Neutrophil (primary cell): ENCODE data around the gene CLSTN2.

Experiments
- H3K27ac ChIP-seq: fragments of 200-600 bp; sonication (generic); 2 replicates; pipeline ENCODE4 v1.5.1; 2016; ENCODE audit warnings: mild to moderate bottlenecking, moderate library complexity
- H3K27me3 ChIP-seq: fragments of 200-600 bp; sonication (generic); 2 replicates; pipeline ENCODE4 v1.6.0; 2016; ENCODE audit warnings: mild to moderate bottlenecking
- H3K36me3 ChIP-seq: fragments of 200-600 bp; sonication (generic); 2 replicates; pipeline ENCODE4 v1.5.1; 2017
- H3K4me1 ChIP-seq, 2 experiments: fragments of 200-600 bp in 1 of 2; sonication (generic) in 1 of 2; 1 replicate in 1 of 2; 2 replicates in 1 of 2; pipeline versions ENCODE4 v1.5.1 to v1.6.1; 2013 to 2016; ENCODE audit warnings: low read depth in 1 of 2, low read length in 1 of 2, mild to moderate bottlenecking in 1 of 2, moderate library complexity in 1 of 2; ENCODE audit not compliant: control insufficient read depth in 1 of 2, insufficient read depth in 1 of 2
- H3K4me3 ChIP-seq, 2 experiments: fragments of 200-600 bp in 1 of 2; sonication (generic) in 1 of 2; 1 replicate in 1 of 2; 2 replicates in 1 of 2; pipeline ENCODE4 v1.5.1; 2013 to 2016; ENCODE audit warnings: low read depth in 1 of 2, low read length in 1 of 2, mild to moderate bottlenecking in 1 of 2, moderate library complexity in 1 of 2
- H3K9me3 ChIP-seq: fragments of 200-600 bp; sonication (generic); 2 replicates; pipeline ENCODE4 v1.5.1; 2016
- CTCF ChIP-seq: fragments of 200-600 bp; sonication (generic); IDR thresholded peaks from 2 replicates; pipeline ENCODE4 v1.5.1; 2016; ENCODE audit warnings: antibody characterized with exemption

The CLSTN2 gene

GRCh38 chr3:140244893-140245292 is 309.9 kb downstream of the CLSTN2 start:
- no peak overlapping the region for H3K4me3 ChIP-seq
- no peaks in the 10 kb centered on the region for H3K27me3 ChIP-seq
- no peak overlapping the region for H3K27ac ChIP-seq
- no peaks in the 10 kb centered on the region for H3K9me3 ChIP-seq
- TF ChIP-seq CTCF, result no peak
- no peaks in the 10 kb centered on the region for H3K36me3 ChIP-seq
- H3K4me1 ChIP-seq, result no peaks in the 10 kb centered on the region

- H3K4me3 ChIP-seq, result no peak overlapping the region
- no peak for TF ChIP-seq CTCF
- H3K9me3 ChIP-seq, result no peaks in the 10 kb centered on the region
- no peak overlapping the region for H3K27ac ChIP-seq
- no peaks in the 10 kb centered on the region for H3K36me3 ChIP-seq
- no peaks in the 10 kb centered on the region for H3K27me3 ChIP-seq
- H3K4me1 ChIP-seq, result no peaks in the 10 kb centered on the region
These were observed 311.6 kb downstream of the CLSTN2 start for GRCh38 chr3:140246578-140246977.

- H3K36me3 ChIP-seq, result no peaks in the 10 kb centered on the region
- TF ChIP-seq CTCF, result no peak
- no peak overlapping the region for H3K27ac ChIP-seq
- H3K4me3 ChIP-seq, result no peak overlapping the region
- H3K27me3 ChIP-seq, result no peaks in the 10 kb centered on the region
- no peaks in the 10 kb centered on the region for H3K9me3 ChIP-seq
- H3K4me1 ChIP-seq, result no peaks in the 10 kb centered on the region
These were observed 312.8 kb downstream of the CLSTN2 start for GRCh38 chr3:140247775-140248174.

- Histone ChIP-seq H3K27me3 (no peaks in the 10 kb centered on the region), H3K4me1 (no peaks in the 10 kb centered on the region), H3K9me3 (no peaks in the 10 kb centered on the region), H3K36me3 (no peaks in the 10 kb centered on the region), H3K27ac (no peak overlapping the region), H3K4me3 (no peak overlapping the region)
- no peak for TF ChIP-seq CTCF
These were observed 314.2 kb downstream of the CLSTN2 start for GRCh38 chr3:140249188-140249587.

GRCh38 chr3:140250010-140250855 is 315.2 kb downstream of the CLSTN2 start:
- no peak for TF ChIP-seq CTCF
- Histone ChIP-seq H3K4me1 (no peaks in the 10 kb centered on the region), H3K4me3 (no peak overlapping the region), H3K27me3 (no peaks in the 10 kb centered on the region), H3K36me3 (no peaks in the 10 kb centered on the region), H3K9me3 (no peaks in the 10 kb centered on the region), H3K27ac (no peak overlapping the region)
